Neural cell (in vitro differentiated cells): Measurements from ENCODE around the gene ZBTB7C. TPM values are rescaled to one million over a fixed set of nuclear protein-coding genes. Genes with fewer than 3 reads are reported as not detected.

Experiments
- H2AFZ ChIP-seq: fragments of 200-600, 300-800 bp; sonication (generic), shearing (Covaris generic); 2 replicates; pipeline ENCODE4 v1.6.0; 2014; ENCODE audit warnings: low read depth, mild to moderate bottlenecking, antibody characterized with exemption, low read length, moderate library complexity
- H3F3A ChIP-seq: fragments of 200-600 bp; shearing (Covaris generic); 2 replicates; pipeline ENCODE4 v1.6.1; 2016; ENCODE audit warnings: mild to moderate bottlenecking, moderate library complexity, mixed read lengths, antibody characterized with exemption, low read length; ENCODE audit not compliant: insufficient read depth, poor library complexity, severe bottlenecking
- H3K27ac ChIP-seq: fragments of 200-600, 300-800 bp; sonication (generic), shearing (Covaris generic); 2 replicates; pipeline ENCODE4 v1.5.1; 2014; ENCODE audit warnings: mild to moderate bottlenecking, low read length, moderate library complexity
- H3K27me3 ChIP-seq: fragments of 300-800, 200-600 bp; sonication (generic), shearing (Covaris generic); 2 replicates; pipeline ENCODE4 v1.6.0; 2014; ENCODE audit warnings: mild to moderate bottlenecking, low read depth, low read length, moderate library complexity; ENCODE audit not compliant: insufficient read depth
- H3K36me3 ChIP-seq: fragments of 300-800, 200-600 bp; sonication (generic), shearing (Covaris generic); 2 replicates; pipeline ENCODE4 v1.5.1; 2014; ENCODE audit warnings: mild to moderate bottlenecking, antibody characterized with exemption, low read length, moderate library complexity; ENCODE audit not compliant: insufficient read depth
- H3K4me2 ChIP-seq: fragments of 300-800, 200-600 bp; sonication (generic), shearing (Covaris generic); 2 replicates; pipeline ENCODE4 v1.6.0; 2014; ENCODE audit warnings: mild to moderate bottlenecking, low read length
- H3K4me3 ChIP-seq: fragments of 300-800, 200-600 bp; sonication (generic), shearing (Covaris generic); 2 replicates; pipeline ENCODE4 v1.5.1; 2014; ENCODE audit warnings: mild to moderate bottlenecking, low read length, moderate library complexity
- H3K79me2 ChIP-seq: fragments of 200-600 bp; shearing (Covaris generic); replicated peaks from 2 replicates; pipeline ENCODE4 v1.6.0; 2014; ENCODE audit warnings: mild to moderate bottlenecking, low read length, moderate library complexity; ENCODE audit not compliant: insufficient read depth
- H3K9ac ChIP-seq: fragments of 300-800, 200-600 bp; sonication (generic), shearing (Covaris generic); 2 replicates; pipeline ENCODE4 v1.6.1; 2016; ENCODE audit warnings: mild to moderate bottlenecking, low read length, mixed read lengths
- H3K9me2 ChIP-seq: fragments of 200-600 bp; shearing (Covaris generic); 2 replicates; pipeline ENCODE4 v1.6.1; 2016; ENCODE audit warnings: mild to moderate bottlenecking, low read length, mixed read lengths; ENCODE audit not compliant: insufficient read depth
- H3K9me3 ChIP-seq: fragments of 200-600, 300-800 bp; sonication (generic), shearing (Covaris generic); 2 replicates; pipeline ENCODE4 v1.6.1; 2016; ENCODE audit warnings: mild to moderate bottlenecking, mixed run types, low read length, moderate library complexity, mixed read lengths
- H4K20me1 ChIP-seq: fragments of 200-600 bp; shearing (Covaris generic); 2 replicates; pipeline ENCODE4 v1.6.1; 2016; ENCODE audit warnings: mild to moderate bottlenecking, mixed run types; ENCODE audit not compliant: insufficient read depth
- CTCF ChIP-seq: fragments of 450-650 bp; IDR thresholded peaks from 2 replicates; pipeline ENCODE4 v1.5.1; 2014; ENCODE audit warnings: antibody characterized with exemption, mild to moderate bottlenecking, moderate library complexity; ENCODE audit not compliant: poor library complexity, severe bottlenecking
- EP300 ChIP-seq: fragments of 450-650 bp; conservative IDR thresholded peaks from 2 replicates; pipeline ENCODE4 v1.6.1; 2014; ENCODE audit warnings: antibody characterized with exemption, mild to moderate bottlenecking, moderate library complexity; ENCODE audit not compliant: poor library complexity, severe bottlenecking
- EZH2 ChIP-seq: fragments of 200-600, 300-800 bp; shearing (Covaris generic), sonication (generic); IDR thresholded peaks from 2 replicates; pipeline ENCODE4 v1.6.1; 2014; ENCODE audit warnings: antibody characterized with exemption, low read length, borderline replicate concordance, mild to moderate bottlenecking; ENCODE audit not compliant: insufficient read depth, poor library complexity, severe bottlenecking
- MXI1 ChIP-seq: fragments of 450-650 bp; conservative IDR thresholded peaks from 2 replicates; pipeline ENCODE4 v1.6.1; 2014; ENCODE audit warnings: antibody characterized with exemption, mild to moderate bottlenecking; ENCODE audit not compliant: poor library complexity, severe bottlenecking
- POLR2AphosphoS5 ChIP-seq: IDR thresholded peaks from 2 replicates; pipeline ENCODE4 v1.6.1; 2012
- RAD21 ChIP-seq: fragments of 450-650 bp; conservative IDR thresholded peaks from 2 replicates; pipeline ENCODE4 v1.6.1; 2014; ENCODE audit warnings: antibody characterized with exemption, mild to moderate bottlenecking, moderate library complexity
- SMC3 ChIP-seq: fragments of 450-650 bp; conservative IDR thresholded peaks from 2 replicates; pipeline ENCODE4 v1.6.1; 2014; ENCODE audit warnings: antibody characterized with exemption, mild to moderate bottlenecking, moderate library complexity; ENCODE audit not compliant: poor library complexity
- TAF1 ChIP-seq: IDR thresholded peaks from 2 replicates; pipeline ENCODE4 v1.6.1; 2012; ENCODE audit warnings: low read depth
- polyA plus RNA-seq: library from polyadenylated mRNA; depleted of rRNA; stranded (reverse); fragments of >200 nt; gene quantifications from 2 replicates; pipeline ENCODE4 v1.2.3, GENCODE V29; 2014

The ZBTB7C gene
- polyA plus RNA-seq, 1 donor from 2014 or later, result 2.4 TPM

DNA sequence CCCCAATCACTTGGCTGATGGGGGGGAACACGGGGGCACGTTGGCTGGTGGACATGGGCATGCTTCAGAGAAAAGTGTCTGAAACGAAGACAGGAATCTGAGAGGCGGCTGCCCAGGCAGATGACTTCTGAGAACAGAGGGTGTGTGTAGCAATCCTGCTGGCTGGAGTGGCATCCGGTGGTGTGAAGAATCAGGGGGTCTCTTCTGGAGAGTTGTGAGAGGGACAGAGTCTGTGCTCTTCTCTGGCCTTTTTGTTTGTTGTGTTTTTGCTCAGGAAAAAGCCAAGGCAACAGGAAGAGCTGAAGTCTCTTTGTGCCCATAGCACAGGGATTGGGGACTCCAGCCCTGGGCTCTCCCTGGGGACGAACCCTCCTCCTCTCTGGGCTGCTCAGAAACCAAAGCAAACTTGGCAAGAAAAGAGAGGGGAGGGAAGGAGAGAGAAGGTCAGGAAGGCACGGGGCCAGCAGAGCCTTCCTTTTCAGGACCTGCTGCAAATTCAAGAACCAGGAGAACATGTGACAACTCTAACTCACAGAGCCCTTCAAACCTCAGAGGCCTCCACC, 381.7 kb downstream of the ZBTB7C start:
- H4K20me1 ChIP-seq, result no peaks in the 10 kb centered on the region
- no peak overlapping the region for H3K27ac ChIP-seq
- no peaks in the 10 kb centered on the region for H3K9me3 ChIP-seq
- no peak overlapping the region for H2AFZ ChIP-seq
- TF ChIP-seq SMC3, result no peak
- no peak for TF ChIP-seq POLR2AphosphoS5
- TF ChIP-seq CTCF, result no peak
- no peak for TF ChIP-seq MXI1
- no peak for TF ChIP-seq EZH2
- no peak overlapping the region for H3K4me2 ChIP-seq
- no peak overlapping the region for H3K9ac ChIP-seq
- no peaks in the 10 kb centered on the region for H3K79me2 ChIP-seq
- no peak overlapping the region for H3K4me3 ChIP-seq
- no peaks in the 10 kb centered on the region for H3F3A ChIP-seq
- no peaks in the 10 kb centered on the region for H3K27me3 ChIP-seq
- H3K36me3 ChIP-seq, result no peaks in the 10 kb centered on the region
- no peaks in the 10 kb centered on the region for H3K9me2 ChIP-seq

- Histone ChIP-seq H2AFZ (no peak overlapping the region), H3K27ac (no peak overlapping the region)
Measured at GRCh38 chr18:48026216-48026615, 383.0 kb downstream of the ZBTB7C start.

More at GRCh38 chr18:48026216-48026615, 383.0 kb downstream of the ZBTB7C start:
- TF ChIP-seq MXI1 (no peak), EZH2 (no peak), EP300 (no peak), TAF1 (no peak), SMC3 (no peak), CTCF (no peak), RAD21 (no peak)
- Histone ChIP-seq H4K20me1 (no peaks in the 10 kb centered on the region), H3K9me3 (no peaks in the 10 kb centered on the region), H3K4me3 (no peak overlapping the region), H3K27me3 (no peaks in the 10 kb centered on the region), H3K9ac (no peak overlapping the region), H3K79me2 (no peaks in the 10 kb centered on the region), H3K9me2 (no peaks in the 10 kb centered on the region), H3F3A (no peaks in the 10 kb centered on the region), H3K36me3 (no peaks in the 10 kb centered on the region), H3K4me2 (no peak overlapping the region)
